Measurements from ENCODE around the gene C12orf43.
A peak's percentile ranks its signal among the peaks of the same experiment; 100 is the strongest.

C12orf43 gene

GRCh38 chr12:120978296-120979219 is 37.7 kb downstream of the C12orf43 start, which contains the start of gene HNF1A:
Gene HNF1A, plus strand, starts transcription at chr12:120978543. Its CDS starts 226 bp downstream, at chr12:120978769.
- no peak for DNase-seq (ENCODE audit: low read depth)

- no peak for DNase-seq (ENCODE audit: low read depth)
These were observed 38.6 kb downstream of the C12orf43 start for GRCh38 chr12:120977531-120978295.

GRCh38 chr12:120972870-120973543 is 43.3 kb downstream of the C12orf43 start:
- no peak for DNase-seq (ENCODE audit: low read depth)

- peak; percentile 43 for DNase-seq (ENCODE audit: low read depth)
These were observed 44.7 kb downstream of the C12orf43 start for GRCh38 chr12:120971299-120972180.

GRCh38 chr12:120970310-120970709 is 46.0 kb downstream of the C12orf43 start:
- DNase-seq (ENCODE audit: low read depth), result no peak

DNA sequence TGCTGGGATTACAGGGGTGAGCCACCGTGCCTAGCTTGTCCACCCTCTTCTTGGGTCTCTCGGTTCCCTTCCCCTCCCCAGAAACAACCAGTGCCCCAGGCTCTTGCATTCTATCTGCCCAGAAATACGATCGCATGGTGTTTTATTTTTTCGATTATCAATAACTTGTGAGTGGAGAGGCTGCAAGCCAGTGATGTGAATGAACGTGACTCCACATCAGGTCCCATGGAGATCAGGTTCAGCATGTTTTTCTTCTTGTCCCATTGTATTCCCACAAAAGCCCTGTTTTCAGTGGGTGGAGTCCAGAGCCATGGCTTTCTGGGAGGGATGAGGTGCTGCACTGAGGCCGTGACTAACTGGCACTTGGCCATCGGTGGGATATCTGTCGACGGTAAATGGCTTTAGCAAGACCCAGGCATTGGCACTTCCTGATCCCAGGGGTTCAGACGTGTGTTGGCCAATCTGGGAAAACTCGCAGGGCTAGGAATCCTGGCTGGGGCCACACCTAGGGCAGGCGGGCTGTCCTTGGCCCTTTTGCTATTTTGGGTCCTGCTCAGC is 50.7 kb downstream of the C12orf43 start:
- DNase-seq (ENCODE audit: low read depth), result no peak

DNA sequence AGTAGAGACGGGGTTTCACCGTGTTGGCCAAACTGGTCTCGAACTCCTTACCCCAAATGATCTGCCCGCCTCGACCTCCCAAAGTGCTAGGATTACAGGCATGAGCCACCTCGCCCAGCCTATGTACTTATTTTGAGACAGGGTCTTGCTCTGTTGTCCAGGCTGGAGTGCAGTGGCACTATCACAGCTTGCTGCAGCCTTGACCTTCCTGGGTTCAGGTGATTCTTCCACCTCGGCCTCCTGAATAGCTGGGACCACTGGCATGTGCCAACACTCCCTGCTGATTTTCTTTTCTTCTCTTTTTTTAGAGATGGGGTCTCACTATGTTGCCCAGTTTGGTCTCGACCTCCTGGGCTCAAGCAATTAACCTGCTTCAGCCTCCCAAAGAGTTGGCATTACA is 52.0 kb downstream of the C12orf43 start:
- no peak for DNase-seq (ENCODE audit: low read depth)

- DNase-seq (ENCODE audit: low read depth), result no peak
These were observed 53.7 kb downstream of the C12orf43 start for GRCh38 chr12:120962532-120963020.

GRCh38 chr12:120961604-120962531 is 54.4 kb downstream of the C12orf43 start:
- DNase-seq (ENCODE audit: low read depth), result no peak

DNA sequence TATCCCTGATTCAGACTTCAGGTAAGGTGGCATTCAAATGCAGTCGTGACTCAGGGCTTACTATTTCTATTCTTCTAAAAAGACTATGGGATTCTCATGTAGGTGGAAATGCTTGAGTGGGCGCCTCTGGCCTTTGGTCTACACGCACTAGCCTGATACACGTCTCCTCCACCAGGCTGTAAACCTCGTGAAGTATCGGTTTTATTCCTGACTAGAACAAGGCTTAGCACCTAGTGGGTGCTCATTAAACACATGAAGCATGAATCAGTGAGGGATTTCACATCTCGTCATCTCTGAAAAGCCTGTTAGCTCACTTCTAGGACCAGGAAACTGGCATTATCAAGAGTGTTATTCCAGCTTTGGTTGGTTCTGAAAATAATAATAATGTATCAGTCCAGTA is 55.6 kb downstream of the C12orf43 start:
- DNase-seq (ENCODE audit: low read depth), result no peak

- DNase-seq (ENCODE audit: low read depth), result no peak
These were observed 57.0 kb downstream of the C12orf43 start for GRCh38 chr12:120959111-120959878.

- DNase-seq (ENCODE audit: low read depth), result no peak
These were observed 59.5 kb downstream of the C12orf43 start for GRCh38 chr12:120956579-120957300.

DNA sequence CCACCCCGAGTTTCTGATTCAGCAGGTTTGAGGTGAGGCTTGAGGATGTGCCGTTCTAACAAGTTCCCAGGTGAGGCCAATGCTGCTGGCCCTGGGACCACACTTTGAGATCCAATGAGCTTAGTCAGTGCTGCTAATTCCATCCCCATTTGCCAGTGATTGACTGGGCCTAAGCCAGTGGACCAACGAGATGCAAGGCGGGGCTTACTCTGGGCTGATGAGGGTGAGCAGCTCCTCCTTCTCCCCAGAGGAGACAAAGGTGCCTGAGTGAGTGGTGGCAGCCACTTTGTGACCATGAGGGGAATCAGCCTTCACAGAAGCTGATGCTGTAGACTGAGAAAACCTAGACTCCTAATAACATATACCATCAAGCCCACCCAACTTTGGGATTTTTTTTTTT is 61.1 kb downstream of the C12orf43 start:
- no peak for DNase-seq (ENCODE audit: low read depth)

- DNase-seq (ENCODE audit: low read depth), result no peak
These were observed 65.5 kb downstream of the C12orf43 start for GRCh38 chr12:120950807-120951206.
